ENCODE results near the gene ITGA5.

Gene ITGA5

GRCh38 chr12:54437243-54437642 is 18.2 kb upstream of the ITGA5 start:
- H3K4me3 ChIP-seq (ENCODE audit: low read depth, low read length), result no peak overlapping the region

GRCh38 chr12:54432815-54433164 is 13.7 kb upstream of the ITGA5 start:
- DNase-seq (ENCODE audit: low read depth), result no peak
- H3K4me3 ChIP-seq (ENCODE audit: low read depth, low read length), result no peak overlapping the region
- no peak for TF ChIP-seq POLR2A (IDR thresholded peaks at IDR 0.05; ENCODE audit: extremely low read depth, insufficient read length)
- TF ChIP-seq MYC (IDR thresholded peaks at IDR 0.05; ENCODE audit: low read depth, low read length), result no peak
- no peak for TF ChIP-seq MAX (IDR thresholded peaks at IDR 0.05; ENCODE audit: low read depth, low read length)
- TF ChIP-seq CTCF (IDR thresholded peaks at IDR 0.05; ENCODE audit: low read depth, low read length), result no peak

More at GRCh38 chr12:54437243-54437642, 18.2 kb upstream of the ITGA5 start:
- no peak for DNase-seq (ENCODE audit: low read depth)
- TF ChIP-seq POLR2A (IDR thresholded peaks at IDR 0.05; ENCODE audit: extremely low read depth, insufficient read length), result no peak
- TF ChIP-seq CTCF (IDR thresholded peaks at IDR 0.05; ENCODE audit: low read depth, low read length), result no peak
- TF ChIP-seq MAX (IDR thresholded peaks at IDR 0.05; ENCODE audit: low read depth, low read length), result no peak
- no peak for TF ChIP-seq MYC (IDR thresholded peaks at IDR 0.05; ENCODE audit: low read depth, low read length)

- DNase-seq (ENCODE audit: low read depth), result peak; percentile 52
- H3K4me3 ChIP-seq (ENCODE audit: low read depth, low read length), result no peak overlapping the region
Observed at GRCh38 chr12:54431911-54432814, 13.1 kb upstream of the ITGA5 start.

GRCh38 chr12:54430471-54431069 is 11.5 kb upstream of the ITGA5 start:
- no peak for DNase-seq (ENCODE audit: low read depth)
- TF ChIP-seq POLR2A (IDR thresholded peaks at IDR 0.05; ENCODE audit: extremely low read depth, insufficient read length) (no peak), MAX (IDR thresholded peaks at IDR 0.05; ENCODE audit: low read depth, low read length) (no peak), MYC (IDR thresholded peaks at IDR 0.05; ENCODE audit: low read depth, low read length) (no peak), CTCF (IDR thresholded peaks at IDR 0.05; ENCODE audit: low read depth, low read length) (no peak)
- no peak overlapping the region for H3K4me3 ChIP-seq (ENCODE audit: low read depth, low read length)

More at GRCh38 chr12:54431911-54432814, 13.1 kb upstream of the ITGA5 start:
- TF ChIP-seq MAX (IDR thresholded peaks at IDR 0.05; ENCODE audit: low read depth, low read length) (no peak), CTCF (IDR thresholded peaks at IDR 0.05; ENCODE audit: low read depth, low read length) (no peak)

- peak overlapping the region; percentile 22 for H3K4me3 ChIP-seq (ENCODE audit: low read depth, low read length)
- DNase-seq (ENCODE audit: low read depth), result no peak
- TF ChIP-seq MYC (IDR thresholded peaks at IDR 0.05; ENCODE audit: low read depth, low read length) (no peak), MAX (IDR thresholded peaks at IDR 0.05; ENCODE audit: low read depth, low read length) (no peak), CTCF (IDR thresholded peaks at IDR 0.05; ENCODE audit: low read depth, low read length) (no peak), POLR2A (IDR thresholded peaks at IDR 0.05; ENCODE audit: extremely low read depth, insufficient read length) (no peak)
Observed at GRCh38 chr12:54429014-54429471, 10.0 kb upstream of the ITGA5 start.

Data from NB4 (cell line).